Osteocyte (in vitro differentiated cells): ENCODE results near the gene PLA2G1B. TPM values are rescaled to one million over a fixed set of nuclear protein-coding genes. Genes with fewer than 3 reads are reported as not detected.

Experiments
- DNase-seq: peaks from one replicate; pipeline ENCODE4 v3.0.0; 2021; ENCODE audit warnings: mixed read lengths; ENCODE audit not compliant: unreplicated experiment; ENCODE audit errors: extremely low spot score
- H3K27ac Mint-ChIP-seq: one replicate; pipeline ENCODE4 v1.8.0; 2021; ENCODE audit warnings: mild to moderate bottlenecking, mixed read lengths; ENCODE audit not compliant: unreplicated experiment
- H3K27me3 Mint-ChIP-seq: one replicate; pipeline ENCODE4 v1.8.0; 2021; ENCODE audit warnings: mixed read lengths; ENCODE audit not compliant: unreplicated experiment
- H3K36me3 Mint-ChIP-seq: one replicate; pipeline ENCODE4 v1.8.0; 2021; ENCODE audit warnings: mixed read lengths; ENCODE audit not compliant: unreplicated experiment
- H3K4me1 Mint-ChIP-seq: one replicate; pipeline ENCODE4 v1.8.0; 2021; ENCODE audit warnings: mixed read lengths; ENCODE audit not compliant: unreplicated experiment
- H3K4me3 Mint-ChIP-seq: one replicate; pipeline ENCODE4 v1.8.0; 2021; ENCODE audit warnings: mild to moderate bottlenecking, moderate library complexity, mixed read lengths; ENCODE audit not compliant: unreplicated experiment
- H3K9me3 Mint-ChIP-seq: one replicate; pipeline ENCODE4 v1.8.0; 2021; ENCODE audit warnings: mixed read lengths; ENCODE audit not compliant: unreplicated experiment
- total RNA-seq: library from RNA; stranded (reverse); gene quantifications from 2 replicates; pipeline ENCODE4 v1.2.1, GENCODE V29; 2021
- TF ChIP-seq, protein P1 (sequence below): fragments of 200-600 bp; sonication (generic); IDR thresholded peaks from 2 replicates; pipeline ENCODE4 v1.5.0; 2021; ENCODE audit warnings: antibody characterized with exemption, mild to moderate bottlenecking, moderate library complexity

PLA2G1B gene
- total RNA-seq, 1 donor from 2014 or later: 0.67 TPM

DNA sequence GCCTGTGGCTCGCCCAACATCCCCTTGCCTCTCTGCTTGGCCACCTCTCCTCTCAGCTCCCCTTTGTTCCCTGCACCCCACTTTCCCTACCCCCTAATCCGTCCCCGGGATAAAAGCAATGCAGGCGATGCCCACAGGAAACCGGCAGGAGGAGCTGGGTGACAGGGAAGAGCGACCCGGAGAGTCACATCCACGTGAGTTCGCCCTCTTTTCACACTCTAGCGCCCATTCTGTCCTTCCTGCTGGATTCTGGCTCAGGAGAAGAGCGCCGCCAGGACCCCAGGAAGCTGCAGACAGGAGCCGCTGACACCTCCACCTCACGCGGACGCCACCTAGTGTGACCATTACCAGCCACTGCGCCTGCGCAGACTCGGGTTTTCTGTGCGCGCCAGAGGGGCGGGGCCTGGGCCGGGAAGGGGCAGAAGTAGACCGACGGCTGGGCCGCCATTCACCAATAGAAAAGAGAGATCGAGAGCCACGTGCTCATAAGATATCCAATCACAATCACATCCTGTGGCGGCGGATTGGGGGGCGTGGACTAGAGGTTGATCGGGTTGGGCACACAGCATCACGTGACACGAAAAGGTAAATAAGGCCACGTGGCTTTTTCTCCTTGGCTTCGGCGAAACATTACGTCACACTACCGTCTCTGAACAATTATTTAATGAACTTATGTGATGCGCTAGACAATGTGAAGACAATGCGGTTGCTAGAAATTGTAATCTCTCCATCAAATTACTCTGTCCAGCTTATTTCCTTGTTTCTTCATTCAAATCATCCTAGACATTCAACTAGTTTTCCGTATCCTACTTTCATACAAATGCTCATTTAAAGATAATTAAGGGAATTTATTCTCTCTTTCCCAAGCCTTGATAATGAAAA is 10.1 kb downstream of the PLA2G1B start:
- Mint-ChIP-seq H3K27ac (peak overlapping the region; percentile 92), H3K27me3 (peaks cover 13% of the 10 kb centered on the region), H3K4me1 (peaks cover 9% of the 10 kb centered on the region), H3K9me3 (no peaks in the 10 kb centered on the region), H3K36me3 (no peaks in the 10 kb centered on the region), H3K4me3 (peak overlapping the region; percentile 88)
- DNase-seq: peak; percentile 99
- TF ChIP-seq, protein P1, sequence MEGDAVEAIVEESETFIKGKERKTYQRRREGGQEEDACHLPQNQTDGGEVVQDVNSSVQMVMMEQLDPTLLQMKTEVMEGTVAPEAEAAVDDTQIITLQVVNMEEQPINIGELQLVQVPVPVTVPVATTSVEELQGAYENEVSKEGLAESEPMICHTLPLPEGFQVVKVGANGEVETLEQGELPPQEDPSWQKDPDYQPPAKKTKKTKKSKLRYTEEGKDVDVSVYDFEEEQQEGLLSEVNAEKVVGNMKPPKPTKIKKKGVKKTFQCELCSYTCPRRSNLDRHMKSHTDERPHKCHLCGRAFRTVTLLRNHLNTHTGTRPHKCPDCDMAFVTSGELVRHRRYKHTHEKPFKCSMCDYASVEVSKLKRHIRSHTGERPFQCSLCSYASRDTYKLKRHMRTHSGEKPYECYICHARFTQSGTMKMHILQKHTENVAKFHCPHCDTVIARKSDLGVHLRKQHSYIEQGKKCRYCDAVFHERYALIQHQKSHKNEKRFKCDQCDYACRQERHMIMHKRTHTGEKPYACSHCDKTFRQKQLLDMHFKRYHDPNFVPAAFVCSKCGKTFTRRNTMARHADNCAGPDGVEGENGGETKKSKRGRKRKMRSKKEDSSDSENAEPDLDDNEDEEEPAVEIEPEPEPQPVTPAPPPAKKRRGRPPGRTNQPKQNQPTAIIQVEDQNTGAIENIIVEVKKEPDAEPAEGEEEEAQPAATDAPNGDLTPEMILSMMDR: peak; percentile 68

DNA sequence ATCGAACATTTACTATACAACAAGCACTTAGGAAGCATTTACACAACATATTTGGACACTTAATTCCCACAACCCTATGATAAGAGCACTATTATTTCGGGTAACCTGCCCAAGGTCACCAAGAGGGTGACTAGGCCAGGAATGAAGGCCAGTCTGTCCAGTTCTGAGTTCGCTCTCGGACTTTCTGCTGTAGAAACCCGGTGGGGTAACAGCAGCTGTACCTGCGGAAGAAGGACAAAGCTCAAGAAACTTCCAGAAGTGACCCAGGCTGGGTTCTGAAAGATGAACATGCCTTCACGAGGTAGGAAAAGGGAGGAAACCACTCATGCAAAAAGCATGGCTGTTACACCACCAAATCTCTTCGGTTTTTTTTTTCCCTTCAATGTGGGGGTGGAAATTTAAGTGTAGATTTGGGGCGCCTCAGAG is 10.8 kb downstream of the PLA2G1B start:
- peaks cover 9% of the 10 kb centered on the region for H3K27me3 Mint-ChIP-seq
- peak overlapping the region; percentile 92 for H3K27ac Mint-ChIP-seq
- H3K4me1 Mint-ChIP-seq: peaks cover 9% of the 10 kb centered on the region
- H3K4me3 Mint-ChIP-seq: peak overlapping the region; percentile 88
- TF ChIP-seq, protein P1: no peak
- no peaks in the 10 kb centered on the region for H3K9me3 Mint-ChIP-seq
- DNase-seq: no peak
- H3K36me3 Mint-ChIP-seq: no peaks in the 10 kb centered on the region

DNA sequence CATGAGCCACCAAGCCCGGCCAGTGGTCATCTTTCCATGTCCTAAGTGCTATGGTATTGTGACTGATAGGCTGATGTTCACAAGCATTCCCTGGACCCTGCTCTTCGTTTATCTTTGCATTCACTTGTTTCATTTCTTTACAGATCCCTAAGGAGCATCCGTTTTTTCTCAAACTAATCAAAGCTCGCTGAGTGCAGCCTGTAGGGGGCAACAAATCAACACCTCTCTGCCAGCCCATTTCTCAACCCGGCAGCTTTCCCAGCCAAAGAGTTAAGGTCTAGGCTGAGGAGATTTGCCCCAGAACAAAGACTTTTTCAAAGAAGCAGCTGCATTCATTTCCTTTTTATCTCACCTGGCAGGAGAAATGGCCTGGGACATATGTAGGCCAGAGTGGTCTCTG is 13.4 kb downstream of the PLA2G1B start:
- no peak for DNase-seq
- Mint-ChIP-seq H3K4me3 (no peak overlapping the region), H3K9me3 (no peaks in the 10 kb centered on the region), H3K4me1 (peaks cover 9% of the 10 kb centered on the region), H3K27ac (no peak overlapping the region), H3K36me3 (no peaks in the 10 kb centered on the region), H3K27me3 (no peaks in the 10 kb centered on the region)
- TF ChIP-seq, protein P1: peak; percentile 33

DNA sequence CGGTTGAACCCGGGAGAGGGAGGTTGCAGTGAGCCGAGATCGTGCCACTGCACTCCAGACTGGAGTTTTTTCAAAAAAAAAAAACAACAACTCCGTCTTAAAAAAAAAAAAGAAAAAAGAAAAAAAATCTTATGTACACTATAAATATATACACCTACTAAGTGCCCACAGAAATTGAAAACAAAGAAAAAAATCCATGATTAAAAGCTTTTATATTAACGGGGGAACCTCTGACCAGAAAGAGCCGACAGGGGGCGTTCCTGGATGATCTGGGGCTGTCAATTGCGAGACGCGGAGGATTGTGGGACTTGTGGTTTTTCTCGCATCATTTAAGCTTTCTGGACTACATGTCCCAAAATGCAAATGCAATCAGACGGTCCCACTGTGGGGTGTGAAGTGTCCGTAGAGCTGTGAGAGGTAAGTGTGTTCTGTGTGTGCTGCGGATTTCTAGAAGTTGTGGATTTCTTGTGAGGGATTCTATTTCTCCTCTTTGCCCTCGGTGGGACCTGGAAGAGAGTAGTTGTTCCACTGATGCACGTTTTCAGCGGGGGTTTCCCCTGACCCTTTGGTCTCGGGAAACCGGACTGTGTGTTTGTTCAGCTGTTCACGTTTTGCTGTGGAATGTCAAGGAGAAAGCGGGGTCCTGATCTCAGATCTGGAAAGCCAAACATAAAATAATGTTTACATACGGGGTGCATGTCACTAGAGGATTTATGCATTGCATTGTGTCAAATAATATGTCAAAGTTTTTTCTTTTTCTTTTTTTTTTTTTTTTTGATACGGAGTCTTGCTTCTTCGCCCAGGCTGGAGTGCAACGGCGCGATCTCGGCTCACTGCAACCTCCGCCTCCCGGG is 25.4 kb downstream of the PLA2G1B start, which contains the start of gene SIRT4:
TSS of gene SIRT4 (plus strand) at position 360 of the 854 bp plus-strand sequence. CDS start 1,241 bp downstream, outside the sequence.
- H3K27me3 Mint-ChIP-seq: no peaks in the 10 kb centered on the region
- TF ChIP-seq, protein P1: peak; percentile 90
- H3K4me1 Mint-ChIP-seq: peaks cover 10% of the 10 kb centered on the region
- no peaks in the 10 kb centered on the region for H3K36me3 Mint-ChIP-seq
- peak within 1 kb of the TSS; percentile 95 for H3K27ac Mint-ChIP-seq
- DNase-seq: peak; percentile 95
- H3K9me3 Mint-ChIP-seq: no peaks in the 10 kb centered on the region
- H3K4me3 Mint-ChIP-seq: peak within 1 kb of the TSS; percentile 85
